GM12878 (cell line): Measurements from ENCODE around the gene HSD17B1. TPM values are rescaled to one million over a fixed set of nuclear protein-coding genes. Genes with fewer than 3 reads are reported as not detected.

ENCODE experiments used
- ATAC-seq: fragments of 200-7000 bp; cut with Tn5 transposase; 3 replicates; pipeline ENCODE4 v1.9.1; 2020; ENCODE audit warnings: mild to moderate bottlenecking, moderate library complexity
- BruUV-seq: library from RNA; stranded (reverse); fragments of 400-500 nt; replicated peaks from 2 replicates; lab custom pipeline; 2021; lab: Mats Ljungman, UMichigan
- CTCF ChIA-PET: fragments of 300-600 bp; sonication (Branson Sonifier 250); formaldehyde crosslinking; extraction: SDS; loops from one replicate; lab custom pipeline; 2021; ENCODE audit warnings: inconsistent platforms; lab: Yijun Ruan, JAX
- POLR2A ChIA-PET: fragments of 350-600 bp; formaldehyde crosslinking; extraction: SDS; loops from one replicate; lab custom pipeline; 2021; ENCODE audit warnings: inconsistent platforms; lab: Charles Lee
- RAD21 ChIA-PET: fragments of 300-600 bp; sonication (Branson Sonifier 250); formaldehyde crosslinking; loops from one replicate; lab custom pipeline; 2023; ENCODE audit warnings: antibody characterized with exemption; ENCODE audit not compliant: unreplicated experiment; lab: Charles Lee
- SMC1A ChIA-PET: fragments of 300-600 bp; sonication (Branson Sonifier 250); formaldehyde crosslinking; loops from one replicate; lab custom pipeline; 2023; ENCODE audit not compliant: unreplicated experiment, uncharacterized antibody; lab: Charles Lee
- DNase-seq: peaks from one replicate; pipeline ENCODE4 v3.0.0-alpha.2; 2011; ENCODE audit warnings: low read depth, low spot score
- FAIRE-seq: peaks from 3 replicates; lab custom pipeline; 2011; peaks lifted over from hg19 to GRCh38; lab: Jason Lieb, UNC
- H2AFZ ChIP-seq: 2 replicates; pipeline ENCODE4 v1.6.0; 2011; ENCODE audit warnings: low read depth, low read length, control low read depth; ENCODE audit not compliant: control insufficient read depth
- H3K27ac ChIP-seq: 2 replicates; pipeline ENCODE4 v1.5.1; 2011; ENCODE audit warnings: control low read depth; ENCODE audit not compliant: control insufficient read depth, insufficient read depth
- H3K27me3 ChIP-seq, 2 experiments: replicated peaks in 1 of 2; 2 replicates each; pipeline versions ENCODE4 v1.6.0 to v1.6.1; 2011; ENCODE audit warnings: low read length in 1 of 2; ENCODE audit not compliant: control insufficient read depth in 2 of 2, insufficient read depth in 2 of 2
- H3K36me3 ChIP-seq, 2 experiments: 2 replicates each; pipeline ENCODE4 v1.5.1; 2011; ENCODE audit warnings: low read length in 1 of 2; ENCODE audit not compliant: control insufficient read depth in 2 of 2, insufficient read depth in 2 of 2
- H3K4me1 ChIP-seq: 2 replicates; pipeline ENCODE4 v1.6.1; 2011; ENCODE audit warnings: mild to moderate bottlenecking, low read length, moderate library complexity, mixed read lengths; ENCODE audit not compliant: control insufficient read depth, insufficient read depth
- H3K4me2 ChIP-seq: 2 replicates; pipeline ENCODE4 v1.6.0; 2011; ENCODE audit warnings: control low read depth; ENCODE audit not compliant: control insufficient read depth, insufficient read depth
- H3K4me3 ChIP-seq: fragments of 200-600 bp; sonication (generic); 2 replicates; pipeline ENCODE4 v1.5.1; 2016
- H3K79me2 ChIP-seq: 2 replicates; pipeline ENCODE4 v1.6.0; 2011; ENCODE audit warnings: low read length; ENCODE audit not compliant: control insufficient read depth, insufficient read depth
- H3K9ac ChIP-seq: 2 replicates; pipeline ENCODE4 v1.8.0; 2011; ENCODE audit warnings: low read length, control low read depth, mixed read lengths; ENCODE audit not compliant: control insufficient read depth, insufficient read depth
- H3K9me3 ChIP-seq: replicated peaks from 3 replicates; pipeline ENCODE4 v1.5.1; 2011; ENCODE audit warnings: mild to moderate bottlenecking, low read length; ENCODE audit not compliant: control insufficient read depth, insufficient read depth
- H4K20me1 ChIP-seq: 2 replicates; pipeline ENCODE4 v1.6.0; 2011; ENCODE audit not compliant: control insufficient read depth, insufficient read depth
- CEBPZ ChIP-seq: fragments of 150-350 bp; IDR thresholded peaks from 2 replicates; pipeline ENCODE4 v1.6.1; 2016; ENCODE audit warnings: low read depth, low read length
- KLF5 ChIP-seq: fragments of 450-650 bp; IDR thresholded peaks from 2 replicates; pipeline ENCODE4 v1.6.1; 2014; ENCODE audit warnings: mild to moderate bottlenecking; ENCODE audit not compliant: partially characterized antibody
- NFYA ChIP-seq: IDR thresholded peaks from 2 replicates; pipeline ENCODE4 v1.6.1; 2011; ENCODE audit warnings: low read depth, mild to moderate bottlenecking, low read length, improper control_type of control experiment, borderline replicate concordance
- PAX8 ChIP-seq: fragments of 450-650 bp; IDR thresholded peaks from 2 replicates; pipeline ENCODE4 v1.6.1; 2017; ENCODE audit warnings: mild to moderate bottlenecking, moderate library complexity
- PML ChIP-seq: IDR thresholded peaks from 2 replicates; pipeline ENCODE4 v1.6.1; 2012; ENCODE audit warnings: low read length, inconsistent platforms
- RAD51 ChIP-seq: fragments of 450-650 bp; IDR thresholded peaks from 2 replicates; pipeline ENCODE4 v1.6.1; 2016; ENCODE audit warnings: moderate library complexity, mild to moderate bottlenecking, inconsistent platforms
- YBX1 ChIP-seq: fragments of 450-650 bp; IDR thresholded peaks from 2 replicates; pipeline ENCODE4 v1.6.1; 2016; ENCODE audit warnings: antibody characterized with exemption
- WGBS: methylation state at CpG from one replicate; pipeline ENCODE4 v1.1.6; 2016; ENCODE audit warnings: low lambda C conversion rate; ENCODE audit not compliant: insufficient replicate concordance, insufficient coverage; ENCODE audit errors: missing lambda C conversion rate; 5-methylcytosine and 5-hydroxymethylcytosine counted together
- in situ Hi-C: fragments of 300-500 bp; cut with MboI; formaldehyde crosslinking; loops from 9 replicates; pipeline ENCODE4 v1.14.3; 2018; ENCODE audit warnings: mixed read lengths
- intact Hi-C: fragments of 100-400 bp; cut with micrococcal nuclease; formaldehyde crosslinking; loops from one replicate; pipeline ENCODE4 v1.14.2; 2022; ENCODE audit not compliant: unreplicated experiment
- polyA plus RNA-seq, 11 experiments: library from polyadenylated mRNA; depleted of rRNA in 4 of 11; unstranded in 6 of 11; stranded (reverse) in 5 of 11; fragments of >200 nt; fragmentation: Nextera tagmentation in 4 of 11; fragmentation: Illumina TruSeq in 1 of 11; extraction: Ambion mirVana in 4 of 11; extraction: Trizol in 1 of 11; gene quantifications; 1 replicate in 1 of 11; 2 replicates in 10 of 11; pipeline versions ENCODE4 v1.2.1 to v1.2.3, GENCODE V29; 2011 to 2016; ENCODE audit warnings: inconsistent platforms in 2 of 11, missing spikeins in 2 of 11, low read depth in 1 of 11
- total RNA-seq, 4 experiments: library from RNA; depleted of rRNA in 3 of 4; stranded (reverse); fragments of >200 nt in 3 of 4; fragmentation: Illumina TruSeq in 1 of 4; extraction: Trizol in 1 of 4; gene quantifications; 2 replicates each; pipeline versions ENCODE4 v1.2.1 to v1.2.3, GENCODE V29; 2013 to 2021

HSD17B1 gene
- total and polyA plus RNA-seq, 10 of the 15 experiments (the other 5 are each of a cell fraction or from before 2014, with no cell fraction given) = 0.15 to 1.1 (median 0.42) TPM

DNA sequence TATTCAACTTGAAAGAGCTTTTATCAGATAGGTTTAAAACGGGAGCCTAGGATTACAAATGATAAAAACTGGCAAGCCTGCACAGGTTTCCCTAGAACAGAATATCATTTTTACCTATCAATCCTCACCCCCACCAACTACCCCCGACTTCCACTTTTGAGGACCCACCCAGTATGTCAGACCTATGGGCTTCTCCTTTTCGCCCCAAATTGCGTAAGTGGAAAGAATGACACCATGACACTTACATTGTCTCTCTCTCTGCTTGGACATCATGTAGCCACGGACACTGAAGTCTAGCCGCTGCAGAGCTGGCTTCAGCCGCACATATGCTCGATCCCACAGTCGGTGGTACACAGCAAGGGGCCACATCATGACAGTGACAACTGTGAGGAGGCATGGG is 32.2 kb downstream of the HSD17B1 start:
- H3K36me3 ChIP-seq = peaks cover 30 to 55% of the 10 kb centered on the region in 2 experiments
- DNase-seq (no peak), FAIRE-seq (no peak), ATAC-seq (no peak)
- RAD21 ChIA-PET = interaction anchor here (0.6 to 3.6 kb wide), 2 partner anchors 20 to 125 kb away, joined by 4 to 18 read pairs; no protein-coding TSS in a partner anchor
- H3K27ac ChIP-seq = no peak overlapping the region
- in situ Hi-C loops = no loop called here
- peaks cover 3% of the 10 kb centered on the region for H3K79me2 ChIP-seq
- TF ChIP-seq YBX1 = no peak
- no peak for TF ChIP-seq NFYA
- TF ChIP-seq CEBPZ = no peak
- no peak for TF ChIP-seq PML
- no peak for TF ChIP-seq KLF5
- no peak for TF ChIP-seq RAD51
- no peak for TF ChIP-seq PAX8
- 98% methylated on average over 9 of the region's 9 CpGs for WGBS
- SMC1A ChIA-PET = interaction anchor here (0.7 to 7.1 kb wide), 3 partner anchors 21 to 178 kb away, joined by 3 to 69 read pairs (median 4); partner anchors contain the start of genes CCR10, RETREG3 and TUBG1
- intact Hi-C loops = no loop called here
- no peaks in the 10 kb centered on the region for H3K27me3 ChIP-seq
- POLR2A ChIA-PET = interaction anchor here (0.6 to 1.5 kb wide), 4 partner anchors 10 to 133 kb away, joined by 3 to 9 read pairs (median 6); no protein-coding TSS in a partner anchor
- no peak overlapping the region for H3K9ac ChIP-seq
- no TSS peak for BruUV-seq
- CTCF ChIA-PET = interaction anchor here (9.8 kb wide), 1 partner anchor 92 kb away, joined by 239 read pairs; the partner anchor contains the start of genes CCR10 and PLEKHH3
- H3K4me3 ChIP-seq = no peak overlapping the region
- no peak overlapping the region for H3K4me2 ChIP-seq
- no peaks in the 10 kb centered on the region for H4K20me1 ChIP-seq
- peaks cover 40% of the 10 kb centered on the region for H3K4me1 ChIP-seq
- no peak overlapping the region for H2AFZ ChIP-seq
- H3K9me3 ChIP-seq = no peaks in the 10 kb centered on the region
